Right kidney (tissue), 1 donor: ENCODE data around the gene DIAPH1.

Experiments
- DNase-seq: peaks from one replicate; pipeline ENCODE4 v3.0.0-alpha.2; 2016

Gene DIAPH1

GRCh38 chr5:141639357-141640050 lies 20.7 kb upstream of the DIAPH1 start:
- DNase-seq: no peak

- no peak for DNase-seq
Measured at GRCh38 chr5:141638771-141639170, 20.0 kb upstream of the DIAPH1 start.

DNA sequence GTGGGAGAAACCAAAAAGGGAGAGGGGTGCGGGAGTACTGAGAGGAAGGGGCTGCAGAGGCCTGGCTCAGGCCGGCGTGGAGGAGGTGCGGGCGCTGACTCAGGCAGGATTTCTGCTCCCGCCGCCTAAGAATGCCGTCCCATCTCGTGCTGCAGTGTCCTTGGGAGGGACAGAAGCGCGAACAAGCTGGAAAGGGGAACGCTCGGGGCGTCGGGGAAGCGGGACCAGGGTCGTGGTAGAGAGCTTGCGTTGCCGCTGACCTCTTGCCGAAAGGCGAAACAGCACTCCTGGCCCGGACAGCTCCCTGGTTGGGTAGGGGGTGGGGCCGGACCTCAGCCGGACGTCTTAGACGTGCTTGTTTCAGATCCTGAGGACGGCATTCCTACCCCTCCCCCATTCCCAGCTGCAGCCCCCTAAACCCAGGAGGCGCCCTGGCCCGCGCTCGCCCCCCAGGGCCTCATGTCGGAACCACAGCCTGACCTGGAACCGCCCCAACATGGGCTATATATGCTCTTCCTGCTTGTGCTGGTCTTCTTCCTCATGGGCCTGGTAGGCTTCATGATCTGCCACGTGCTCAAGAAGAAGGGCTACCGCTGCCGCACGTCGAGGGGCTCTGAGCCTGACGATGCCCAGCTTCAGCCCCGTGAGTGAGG lies 19.1 kb upstream of the DIAPH1 start:
- DNase-seq: peak; percentile 55

GRCh38 chr5:141637123-141637766 lies 18.4 kb upstream of the DIAPH1 start:
- DNase-seq: no peak

- DNase-seq: peak; percentile 91
Measured at GRCh38 chr5:141636413-141637122, 17.8 kb upstream of the DIAPH1 start, which contains the start of the genes HDAC3 and RELL2. HDAC3 (minus strand) TSS chr5:141636849; CDS start chr5:141636790, 59 bp downstream. RELL2 (plus strand) TSS chr5:141636997; CDS start chr5:141638226, 1,229 bp downstream.

DNA sequence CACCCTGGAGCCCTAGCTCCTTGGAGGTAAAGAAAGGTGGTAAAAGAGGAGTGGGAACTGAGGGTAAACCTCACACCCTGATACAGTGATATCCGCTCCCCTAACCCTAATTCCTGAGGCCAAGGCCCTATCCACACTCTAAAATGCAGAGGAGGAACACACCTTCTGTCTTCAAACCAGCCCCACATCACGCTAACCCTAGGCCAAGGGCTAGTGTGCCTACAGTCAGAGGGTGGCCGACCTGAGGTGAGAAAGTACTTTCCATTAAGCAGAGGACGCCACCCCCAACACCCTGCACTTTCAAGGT lies 17.3 kb upstream of the DIAPH1 start:
- DNase-seq: no peak

GRCh38 chr5:141635646-141636045 lies 16.8 kb upstream of the DIAPH1 start:
- DNase-seq: no peak

DNA sequence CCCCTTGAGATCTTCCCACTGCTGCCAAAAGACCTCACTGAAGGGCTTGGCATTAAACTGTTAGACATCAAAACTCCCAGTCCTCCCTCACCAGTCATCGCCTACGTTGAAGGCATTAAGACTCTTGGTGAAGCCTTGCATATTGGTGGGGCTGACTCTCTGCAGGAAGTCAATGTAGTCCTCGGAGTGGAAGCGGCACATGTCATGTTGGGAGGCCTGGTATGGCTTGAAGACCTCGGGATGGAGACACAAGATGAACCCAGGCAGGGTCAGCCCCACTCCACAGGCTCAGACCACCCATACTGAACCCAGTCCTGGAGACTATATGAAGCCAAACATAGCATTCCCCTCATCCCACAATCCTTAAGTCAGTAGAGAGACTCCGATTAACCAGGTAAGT lies 15.9 kb upstream of the DIAPH1 start:
- no peak for DNase-seq

DNA sequence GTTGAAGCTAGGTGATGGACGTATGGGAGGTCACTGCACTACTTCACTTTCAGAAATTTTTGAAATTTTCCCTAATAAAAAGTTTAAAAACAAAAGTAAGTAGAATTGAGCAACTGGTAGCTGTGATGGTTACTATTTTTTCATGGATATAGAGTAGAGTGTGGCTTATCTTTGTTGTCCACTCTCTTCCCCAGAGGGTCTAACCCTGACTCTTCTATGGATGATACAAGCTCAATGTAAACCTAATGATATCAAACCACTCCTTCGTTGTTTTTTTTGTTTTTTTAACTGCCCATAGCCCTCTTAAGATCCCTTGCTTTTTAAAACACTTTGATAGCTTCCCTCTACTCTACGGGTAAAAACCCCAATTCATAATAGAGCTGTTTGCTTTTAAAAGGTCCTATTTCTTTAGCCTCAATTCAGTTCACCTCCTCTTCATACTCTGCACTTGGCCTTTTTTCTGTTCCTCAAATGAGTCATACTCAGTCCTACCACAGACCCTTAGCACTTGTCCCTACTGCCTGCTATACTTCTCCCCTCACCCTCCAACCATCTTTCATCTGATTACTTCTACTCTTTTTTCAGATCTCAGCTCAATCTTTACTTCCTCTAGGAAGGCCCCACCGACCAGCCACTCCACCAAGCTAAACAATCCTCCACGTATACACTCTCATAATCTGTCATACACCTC lies 15.2 kb upstream of the DIAPH1 start:
- no peak for DNase-seq

DNA sequence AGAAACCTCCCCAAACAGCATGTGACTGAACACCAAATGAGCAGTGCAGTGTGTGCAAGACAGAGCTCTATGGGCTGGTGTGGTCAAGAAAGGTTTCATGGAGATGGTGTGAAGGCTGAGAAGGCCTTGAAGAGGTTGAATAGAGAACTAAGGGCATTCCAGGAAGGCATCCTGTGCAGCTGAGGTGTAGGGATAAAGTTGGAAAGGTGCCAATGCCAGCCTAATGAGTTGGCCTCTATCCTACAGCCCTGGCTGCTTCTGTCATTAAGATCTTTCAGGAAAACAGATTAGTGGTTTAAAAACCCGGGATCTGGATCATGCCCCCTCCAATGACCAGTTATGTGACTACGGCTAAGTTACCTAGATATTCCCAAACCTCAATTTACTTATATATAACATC lies 13.8 kb upstream of the DIAPH1 start:
- DNase-seq: no peak

GRCh38 chr5:141630570-141631140 lies 11.9 kb upstream of the DIAPH1 start:
- DNase-seq: no peak

DNA sequence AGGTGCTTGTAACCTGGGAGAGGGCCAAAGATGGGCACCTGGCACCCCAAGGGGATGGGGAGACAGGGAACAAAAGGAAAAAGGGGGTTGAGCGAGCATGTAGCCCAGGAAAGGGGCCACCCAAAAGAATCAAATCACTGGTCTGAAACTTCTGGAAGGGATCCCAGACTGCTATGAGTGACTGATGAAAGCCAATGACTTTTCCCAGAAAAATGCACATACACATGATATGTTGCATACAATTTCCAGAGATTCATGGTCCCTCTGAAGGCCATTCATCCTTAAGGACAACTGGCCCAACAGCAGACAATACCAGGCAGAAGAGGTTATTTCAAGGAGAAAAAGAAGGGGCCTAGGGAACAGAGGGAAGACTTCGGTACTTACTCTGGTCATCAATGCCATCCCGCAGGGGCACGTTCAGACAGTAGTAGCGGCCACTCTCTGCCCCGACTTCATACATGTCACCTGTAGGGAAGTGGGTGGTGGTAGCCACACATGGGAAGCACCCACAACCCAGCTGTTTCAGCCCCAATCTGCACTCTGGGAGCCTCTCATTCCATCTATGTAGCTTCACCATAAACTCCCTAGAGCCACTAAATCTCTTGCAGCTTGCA lies 9.5 kb upstream of the DIAPH1 start:
- DNase-seq: no peak

DNA sequence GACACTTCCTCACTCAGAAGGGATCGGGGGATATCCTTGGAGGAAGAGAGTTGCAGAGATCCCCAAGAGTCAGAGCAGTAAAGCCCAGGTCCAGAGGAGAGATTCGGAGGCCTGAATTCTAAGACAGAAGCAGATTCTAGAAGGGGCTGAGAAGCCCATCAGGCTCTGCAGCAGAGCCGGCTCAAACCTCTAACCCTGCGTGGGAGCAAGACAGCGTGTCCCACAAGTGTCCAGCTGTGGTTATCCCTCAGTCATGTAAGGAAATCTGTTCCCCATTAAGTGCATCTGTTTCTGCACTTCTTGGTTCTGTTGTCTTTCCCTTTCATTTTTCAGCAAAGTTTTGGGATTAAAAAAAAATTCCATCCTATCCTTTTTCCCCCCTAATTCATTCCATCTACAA lies 4.8 kb upstream of the DIAPH1 start:
- no peak for DNase-seq

GRCh38 chr5:141623186-141623585 lies 4.4 kb upstream of the DIAPH1 start:
- no peak for DNase-seq

- no peak for DNase-seq
Measured at GRCh38 chr5:141618030-141618803, 583 bp downstream of the DIAPH1 start.

DNA sequence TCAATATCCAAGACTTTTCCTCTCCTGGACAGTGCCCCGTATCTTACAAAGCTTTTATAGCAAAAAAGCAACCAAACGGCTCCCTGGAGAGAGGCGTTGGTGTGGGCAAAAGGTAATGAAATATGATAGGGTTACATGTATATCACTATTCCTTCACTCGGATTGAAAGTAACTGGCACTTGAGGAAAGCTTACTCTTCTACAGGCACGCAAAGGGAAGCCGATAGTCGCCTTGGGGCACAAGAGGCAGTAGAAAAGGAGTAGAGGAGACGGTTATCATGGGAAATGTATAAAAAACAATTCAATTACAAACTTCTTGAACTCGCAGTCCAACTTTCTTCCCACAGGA lies 1.1 kb downstream of the DIAPH1 start:
- DNase-seq: no peak

DNA sequence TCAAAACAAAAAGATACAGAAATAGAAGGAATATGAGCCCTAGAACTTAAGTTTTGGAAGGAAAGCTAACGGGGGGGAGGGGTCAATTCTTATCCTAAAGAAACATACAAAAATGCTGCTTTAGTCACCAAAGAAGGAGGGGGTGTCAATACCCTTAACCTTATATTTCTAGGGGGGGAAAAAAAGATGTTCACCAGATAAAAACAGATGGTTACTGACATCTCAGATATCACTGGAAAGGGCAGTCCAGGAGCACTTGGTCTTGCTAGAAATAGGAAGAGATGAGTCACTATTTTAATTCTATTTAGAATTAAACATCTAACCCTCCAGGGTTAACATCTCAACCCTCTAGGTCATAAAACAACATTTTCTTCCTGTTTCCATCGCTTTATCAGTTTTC lies 1.7 kb downstream of the DIAPH1 start:
- DNase-seq: no peak

DNA sequence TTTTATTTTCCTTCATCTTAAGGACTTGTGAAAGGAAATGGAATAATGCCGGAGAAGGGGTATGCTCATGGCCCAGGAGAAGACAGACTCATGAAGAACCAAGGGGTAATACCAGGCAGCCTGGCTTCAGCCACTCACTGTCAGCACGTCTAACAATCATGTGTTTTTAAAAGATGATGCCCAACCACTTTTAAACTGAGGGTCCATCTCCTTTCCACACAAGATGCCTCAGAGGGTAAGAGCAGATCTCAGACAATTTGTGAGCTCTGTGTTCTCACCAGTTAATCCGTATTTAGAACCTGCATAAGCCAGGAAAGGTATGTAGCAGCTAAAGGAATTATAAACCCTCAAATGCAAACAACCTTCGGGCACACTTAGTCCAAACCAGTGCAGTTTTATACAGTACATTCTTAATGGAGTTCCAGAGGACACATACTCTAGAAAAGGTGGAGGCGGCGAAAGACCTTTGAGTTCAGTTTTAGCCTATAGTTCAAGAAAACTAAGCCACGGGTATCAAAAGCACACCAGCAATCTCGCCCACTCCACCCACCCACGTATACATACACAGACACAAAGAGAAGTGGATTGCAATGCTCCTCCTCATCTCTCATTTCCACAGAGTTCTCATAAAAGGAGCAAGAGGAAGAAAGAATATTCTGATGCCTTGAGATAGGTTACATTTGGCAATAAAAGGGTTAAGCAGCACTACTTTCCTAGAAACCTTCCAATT lies 2.6 kb downstream of the DIAPH1 start:
- no peak for DNase-seq

DNA sequence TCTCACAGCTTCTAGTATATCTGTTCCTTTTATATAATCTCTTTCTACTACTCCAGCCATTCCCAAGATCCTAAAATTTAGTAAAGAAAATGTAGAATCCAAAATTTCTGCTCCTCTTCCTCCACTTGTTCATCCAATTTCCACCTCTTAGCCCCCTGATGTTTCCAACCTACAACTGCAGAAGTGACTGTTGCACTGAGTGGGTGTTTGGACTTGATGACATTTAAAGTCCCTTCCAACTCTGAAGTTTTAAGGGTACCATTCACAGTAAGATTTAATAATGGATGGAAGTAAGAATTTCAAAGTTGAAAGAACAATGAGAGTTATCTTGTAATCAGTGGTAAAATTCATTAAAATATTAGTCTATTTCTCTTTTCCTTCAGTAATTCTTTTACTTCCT lies 5.5 kb downstream of the DIAPH1 start:
- no peak for DNase-seq

DNA sequence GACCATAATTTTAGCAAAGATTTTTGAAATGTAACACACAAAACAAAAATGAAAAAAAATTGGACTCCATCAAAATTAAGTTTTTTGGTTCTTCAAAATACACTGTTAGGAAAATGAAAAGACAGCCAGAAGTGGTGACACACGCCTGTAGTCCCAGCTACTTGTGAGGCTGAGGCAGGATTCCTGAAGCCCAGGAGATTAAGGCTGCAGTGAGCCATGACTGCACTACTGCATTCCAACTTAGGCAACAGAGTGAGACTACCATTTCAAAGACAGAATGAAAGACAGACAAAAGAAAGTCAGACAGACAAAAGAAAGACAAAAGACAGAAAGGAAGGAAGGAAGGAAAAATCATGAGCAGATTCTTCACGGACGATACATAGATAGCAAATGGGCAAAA lies 7.5 kb downstream of the DIAPH1 start:
- no peak for DNase-seq
